ENCODE measurements around the gene MAPK8IP3.
"Not testable (repeated sequence)": the region's sequence is repeated elsewhere in the genome, so short reads cannot be mapped to it uniquely, and the experiment has no call there.

MAPK8IP3 gene

GRCh38 chr16:1784977-1785845 lies 79.2 kb downstream of the MAPK8IP3 start:
- in situ Hi-C loops (cut with MboI; ENCODE audit: low sequenced_read_pairs) = no loop called here

GRCh38 chr16:1785846-1786170 lies 79.8 kb downstream of the MAPK8IP3 start:
- in situ Hi-C loops (cut with MboI; ENCODE audit: low sequenced_read_pairs) = no loop called here

GRCh38 chr16:1786242-1787055 lies 80.5 kb downstream of the MAPK8IP3 start:
- in situ Hi-C loops (cut with MboI; ENCODE audit: low sequenced_read_pairs) = no loop called here

- in situ Hi-C loops (cut with MboI; ENCODE audit: low sequenced_read_pairs) = no loop called here
Observed at GRCh38 chr16:1787056-1787321, 81.0 kb downstream of the MAPK8IP3 start.

- in situ Hi-C loops (cut with MboI; ENCODE audit: low sequenced_read_pairs) = no loop called here
Observed at GRCh38 chr16:1787322-1788094, 81.5 kb downstream of the MAPK8IP3 start.

- in situ Hi-C loops (cut with MboI; ENCODE audit: low sequenced_read_pairs) = no loop called here
Observed at GRCh38 chr16:1788095-1788707, 82.2 kb downstream of the MAPK8IP3 start.

GRCh38 chr16:1788708-1789100 lies 82.7 kb downstream of the MAPK8IP3 start:
- in situ Hi-C loops (cut with MboI; ENCODE audit: low sequenced_read_pairs) = no loop called here

- in situ Hi-C loops (cut with MboI; ENCODE audit: low sequenced_read_pairs) = no loop called here
Observed at GRCh38 chr16:1789643-1790045, 83.6 kb downstream of the MAPK8IP3 start.

GRCh38 chr16:1790261-1790610 lies 84.2 kb downstream of the MAPK8IP3 start:
- in situ Hi-C loops (cut with MboI; ENCODE audit: low sequenced_read_pairs) = no loop called here

- in situ Hi-C loops (cut with MboI; ENCODE audit: low sequenced_read_pairs) = no loop called here
Observed at GRCh38 chr16:1790611-1791255, 84.7 kb downstream of the MAPK8IP3 start.

GRCh38 chr16:1791256-1791942 lies 85.4 kb downstream of the MAPK8IP3 start:
- in situ Hi-C loops (cut with MboI; ENCODE audit: low sequenced_read_pairs) = no loop called here

GRCh38 chr16:1791943-1792812 lies 86.2 kb downstream of the MAPK8IP3 start:
- in situ Hi-C loops (cut with MboI; ENCODE audit: low sequenced_read_pairs) = no loop called here

- in situ Hi-C loops (cut with MboI; ENCODE audit: low sequenced_read_pairs) = no loop called here
Observed at GRCh38 chr16:1792836-1793577, 87.0 kb downstream of the MAPK8IP3 start.

GRCh38 chr16:1793578-1794220 lies 87.7 kb downstream of the MAPK8IP3 start, which contains the start of gene IGFALS:
Gene IGFALS (minus strand): TSS chr16:1793705. CDS start chr16:1793652, 53 bp downstream.
- in situ Hi-C loops (cut with MboI; ENCODE audit: low sequenced_read_pairs) = no loop called here

- in situ Hi-C loops (cut with MboI; ENCODE audit: low sequenced_read_pairs) = no loop called here
Observed at GRCh38 chr16:1794221-1794871, 88.4 kb downstream of the MAPK8IP3 start.

GRCh38 chr16:1794908-1795666 lies 89.1 kb downstream of the MAPK8IP3 start:
- in situ Hi-C loops (cut with MboI; ENCODE audit: low sequenced_read_pairs) = no loop called here

- in situ Hi-C loops (cut with MboI; ENCODE audit: low sequenced_read_pairs) = not testable (repeated sequence)
Observed at GRCh38 chr16:1799263-1799662, 93.3 kb downstream of the MAPK8IP3 start.
